Chondrocyte (in vitro differentiated cells): ENCODE measurements around the gene NBEAL2. TPM values are rescaled to one million over a fixed set of nuclear protein-coding genes. Genes with fewer than 3 reads are reported as not detected.

ENCODE experiments used
- DNase-seq: peaks from one replicate; pipeline ENCODE4 v3.0.0; 2021; ENCODE audit warnings: mixed read lengths, low spot score
- H3K27ac Mint-ChIP-seq: one replicate; pipeline ENCODE4 v1.8.0; 2021; ENCODE audit warnings: mild to moderate bottlenecking, moderate library complexity, mixed read lengths; ENCODE audit not compliant: unreplicated experiment
- H3K27me3 Mint-ChIP-seq: 2 replicates; pipeline ENCODE4 v1.8.0; 2021; ENCODE audit warnings: low read depth, mixed read lengths
- H3K36me3 Mint-ChIP-seq: 2 replicates; pipeline ENCODE4 v1.8.0; 2021; ENCODE audit warnings: low read depth, mixed read lengths
- H3K4me1 Mint-ChIP-seq: 2 replicates; pipeline ENCODE4 v1.8.0; 2021; ENCODE audit warnings: low read depth, mild to moderate bottlenecking, mixed read lengths
- H3K4me3 Mint-ChIP-seq: one replicate; pipeline ENCODE4 v1.8.0; 2021; ENCODE audit warnings: mild to moderate bottlenecking, moderate library complexity, mixed read lengths; ENCODE audit not compliant: unreplicated experiment
- H3K9me3 Mint-ChIP-seq: 2 replicates; pipeline ENCODE4 v1.8.0; 2021; ENCODE audit warnings: low read depth, mixed read lengths
- CTCF ChIP-seq: fragments of 200-600 bp; sonication (generic); IDR thresholded peaks from 2 replicates; pipeline ENCODE4 v1.5.0; 2021; ENCODE audit warnings: antibody characterized with exemption, mild to moderate bottlenecking, moderate library complexity
- total RNA-seq: library from RNA; stranded (reverse); gene quantifications from 3 replicates; pipeline ENCODE4 v1.2.1, GENCODE V29; 2021

NBEAL2 gene
- total RNA-seq, 1 donor from 2014 or later, result 18.1 TPM

DNA sequence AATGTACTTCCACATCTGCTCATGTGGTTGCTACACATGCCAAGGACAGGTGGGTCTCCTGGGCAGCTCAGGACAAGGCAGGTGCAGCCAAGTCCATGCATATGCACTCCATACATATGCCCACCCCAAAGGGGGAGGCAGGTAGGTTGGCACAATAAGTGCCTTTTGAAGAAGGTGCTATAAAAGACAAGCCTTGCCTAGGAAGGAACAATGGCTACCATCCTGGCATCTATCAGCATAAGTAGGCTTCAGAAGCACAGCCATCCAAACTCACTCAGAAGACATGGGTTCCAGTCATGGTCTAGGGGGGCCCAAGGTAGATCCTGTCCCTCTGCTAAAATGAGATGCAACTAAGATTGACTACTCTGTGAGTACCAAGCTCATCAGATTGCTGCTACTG lies 34.6 kb downstream of the NBEAL2 start:
- no peak overlapping the region for H3K4me3 Mint-ChIP-seq
- H3K27ac Mint-ChIP-seq, result no peak overlapping the region
- no peak for TF ChIP-seq CTCF
- no peak for DNase-seq
- H3K4me1 Mint-ChIP-seq, result peaks cover 34% of the 10 kb centered on the region
- H3K9me3 Mint-ChIP-seq, result no peaks in the 10 kb centered on the region
- H3K36me3 Mint-ChIP-seq, result peaks cover 17% of the 10 kb centered on the region
- H3K27me3 Mint-ChIP-seq, result no peaks in the 10 kb centered on the region

GRCh38 chr3:47015151-47015550 lies 35.7 kb downstream of the NBEAL2 start:
- Mint-ChIP-seq H3K9me3 (no peaks in the 10 kb centered on the region), H3K4me3 (no peak overlapping the region), H3K36me3 (peaks cover 20% of the 10 kb centered on the region), H3K4me1 (peaks cover 27% of the 10 kb centered on the region), H3K27ac (no peak overlapping the region), H3K27me3 (no peaks in the 10 kb centered on the region)
- no peak for TF ChIP-seq CTCF
- no peak for DNase-seq

DNA sequence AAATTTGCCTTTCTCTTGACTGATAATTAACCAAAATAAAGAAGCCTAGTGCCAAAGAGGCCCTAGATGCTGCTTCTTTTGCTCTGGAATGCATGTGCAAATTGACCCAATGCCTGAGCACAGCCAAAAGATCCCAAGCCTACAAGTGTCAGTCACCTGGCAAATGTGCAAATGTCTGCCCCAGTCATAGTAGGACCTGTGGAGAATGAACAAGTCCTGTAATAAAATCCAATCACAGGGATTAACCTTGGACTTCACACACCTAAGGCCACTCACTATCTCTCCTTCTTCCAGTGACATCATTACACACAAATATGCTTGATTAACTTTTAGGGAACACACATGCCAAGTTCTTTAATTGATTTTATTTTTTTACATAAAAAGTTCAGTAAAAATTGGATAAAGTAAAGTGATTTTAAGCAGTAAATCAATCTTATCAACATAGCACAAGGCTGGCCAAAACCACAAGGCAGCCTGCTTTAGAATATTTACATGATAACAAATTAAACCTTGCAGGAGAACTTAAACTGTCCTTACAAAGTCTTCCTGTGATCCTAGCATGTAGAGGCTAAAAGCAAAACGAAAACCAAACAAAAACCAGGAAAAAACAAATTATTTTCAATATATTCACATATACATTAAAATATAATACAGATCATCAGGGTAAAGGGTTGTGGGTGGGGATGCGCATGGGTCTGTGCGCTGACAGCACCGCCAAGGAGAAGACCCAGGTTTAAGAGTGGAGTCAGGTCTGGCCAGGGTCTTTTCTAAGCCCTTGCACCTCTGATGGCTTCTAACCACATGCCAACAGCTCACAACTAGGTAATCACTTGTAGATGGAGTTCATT lies 36.8 kb downstream of the NBEAL2 start:
- peak overlapping the region; percentile 85 for H3K27ac Mint-ChIP-seq
- peaks cover 20% of the 10 kb centered on the region for H3K36me3 Mint-ChIP-seq
- H3K4me3 Mint-ChIP-seq, result no peak overlapping the region
- H3K27me3 Mint-ChIP-seq, result no peaks in the 10 kb centered on the region
- no peaks in the 10 kb centered on the region for H3K9me3 Mint-ChIP-seq
- TF ChIP-seq CTCF, result no peak
- peaks cover 29% of the 10 kb centered on the region for H3K4me1 Mint-ChIP-seq
- no peak for DNase-seq

- peaks cover 29% of the 10 kb centered on the region for H3K4me1 Mint-ChIP-seq
- DNase-seq, result no peak
- H3K4me3 Mint-ChIP-seq, result no peak overlapping the region
- H3K27me3 Mint-ChIP-seq, result no peaks in the 10 kb centered on the region
- TF ChIP-seq CTCF, result no peak
- H3K36me3 Mint-ChIP-seq, result peaks cover 20% of the 10 kb centered on the region
- peak overlapping the region; percentile 85 for H3K27ac Mint-ChIP-seq
- no peaks in the 10 kb centered on the region for H3K9me3 Mint-ChIP-seq
Measured at GRCh38 chr3:47016934-47017435, 37.5 kb downstream of the NBEAL2 start.

GRCh38 chr3:47017504-47018268 lies 38.2 kb downstream of the NBEAL2 start:
- H3K4me1 Mint-ChIP-seq, result peaks cover 29% of the 10 kb centered on the region
- no peak overlapping the region for H3K4me3 Mint-ChIP-seq
- peaks cover 20% of the 10 kb centered on the region for H3K36me3 Mint-ChIP-seq
- H3K9me3 Mint-ChIP-seq, result no peaks in the 10 kb centered on the region
- H3K27ac Mint-ChIP-seq, result peak overlapping the region; percentile 85
- DNase-seq, result no peak
- H3K27me3 Mint-ChIP-seq, result no peaks in the 10 kb centered on the region
- no peak for TF ChIP-seq CTCF
